Measurements from ENCODE around the gene CRTC2.

The CRTC2 gene

DNA sequence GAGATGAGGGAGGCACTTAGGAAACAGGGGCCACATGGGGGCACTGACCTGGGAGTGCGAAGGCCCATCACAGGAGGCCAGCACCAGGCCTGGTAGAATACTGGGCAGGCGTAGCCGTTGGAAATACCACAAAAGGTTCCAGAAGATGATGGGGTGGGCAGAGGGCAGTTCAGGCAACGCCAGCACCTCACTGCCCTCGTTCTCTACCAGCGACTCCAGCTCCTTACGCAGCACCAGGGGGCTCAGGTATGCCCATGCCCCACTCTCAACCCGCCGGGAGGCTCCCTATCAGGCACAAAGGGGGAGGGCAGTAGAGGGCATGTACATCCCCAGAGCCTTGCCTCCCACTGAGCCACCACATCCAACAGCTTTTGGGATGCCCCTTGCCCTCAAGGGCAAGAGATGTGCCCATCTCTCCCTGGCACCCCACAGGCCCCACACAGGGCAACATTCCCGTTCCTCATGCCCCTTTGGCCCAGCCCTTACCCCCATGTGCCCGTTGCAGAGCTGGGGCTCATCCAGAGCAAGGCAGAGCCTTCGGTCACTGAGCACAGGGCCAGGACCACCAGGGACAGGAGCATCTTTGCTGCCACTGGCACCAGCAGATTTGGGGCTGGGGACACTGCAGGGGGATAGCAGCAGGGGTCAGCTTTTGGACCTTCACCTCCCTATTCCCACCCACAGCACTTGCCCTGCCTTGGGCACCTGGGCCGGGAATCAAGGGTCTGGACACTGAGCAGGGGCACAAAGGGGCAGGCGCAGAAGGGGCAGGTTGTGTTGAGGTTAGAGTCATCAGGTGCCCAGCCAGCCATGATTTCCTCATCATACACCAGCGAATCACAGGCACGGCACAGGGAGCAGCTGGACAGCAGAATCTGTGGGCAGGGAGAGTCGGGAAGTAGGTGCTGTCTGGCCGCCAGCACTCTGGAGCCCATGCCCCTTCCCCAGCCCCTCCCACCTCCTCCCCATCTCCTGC, 26.0 kb downstream of the CRTC2 start:
- H3K4me3 ChIP-seq (ENCODE audit: low read depth in 1 of 2, low read length in 2 of 2): no peak overlapping the region
- H3K4me1 ChIP-seq (ENCODE audit: insufficient read depth, low read length): no peaks in the 10 kb centered on the region
- peaks cover 68% of the 10 kb centered on the region for H3K36me3 ChIP-seq (ENCODE audit: insufficient read depth, low read length)
- H3K79me2 ChIP-seq (ENCODE audit: insufficient read depth, low read length): no peaks in the 10 kb centered on the region
- no peaks in the 10 kb centered on the region for H3K27me3 ChIP-seq (ENCODE audit: insufficient read depth, low read length, poor library complexity)
- H3K27ac ChIP-seq (ENCODE audit: low read length): no peak overlapping the region
- H3K9ac ChIP-seq (ENCODE audit: low read depth, low read length): no peak overlapping the region
- TF ChIP-seq, protein P1, sequence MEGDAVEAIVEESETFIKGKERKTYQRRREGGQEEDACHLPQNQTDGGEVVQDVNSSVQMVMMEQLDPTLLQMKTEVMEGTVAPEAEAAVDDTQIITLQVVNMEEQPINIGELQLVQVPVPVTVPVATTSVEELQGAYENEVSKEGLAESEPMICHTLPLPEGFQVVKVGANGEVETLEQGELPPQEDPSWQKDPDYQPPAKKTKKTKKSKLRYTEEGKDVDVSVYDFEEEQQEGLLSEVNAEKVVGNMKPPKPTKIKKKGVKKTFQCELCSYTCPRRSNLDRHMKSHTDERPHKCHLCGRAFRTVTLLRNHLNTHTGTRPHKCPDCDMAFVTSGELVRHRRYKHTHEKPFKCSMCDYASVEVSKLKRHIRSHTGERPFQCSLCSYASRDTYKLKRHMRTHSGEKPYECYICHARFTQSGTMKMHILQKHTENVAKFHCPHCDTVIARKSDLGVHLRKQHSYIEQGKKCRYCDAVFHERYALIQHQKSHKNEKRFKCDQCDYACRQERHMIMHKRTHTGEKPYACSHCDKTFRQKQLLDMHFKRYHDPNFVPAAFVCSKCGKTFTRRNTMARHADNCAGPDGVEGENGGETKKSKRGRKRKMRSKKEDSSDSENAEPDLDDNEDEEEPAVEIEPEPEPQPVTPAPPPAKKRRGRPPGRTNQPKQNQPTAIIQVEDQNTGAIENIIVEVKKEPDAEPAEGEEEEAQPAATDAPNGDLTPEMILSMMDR (IDR thresholded peaks at IDR 0.05; ENCODE audit: borderline replicate concordance, extremely low read depth, low read length, poor library complexity, severe bottlenecking): no peak
- no peak for TF ChIP-seq EZH2 (IDR thresholded peaks at IDR 0.05; ENCODE audit: borderline replicate concordance, low read depth, low read length, severe bottlenecking)
- no peaks in the 10 kb centered on the region for H4K20me1 ChIP-seq (ENCODE audit: insufficient read depth, low read length)
- no peaks in the 10 kb centered on the region for H3K9me3 ChIP-seq (ENCODE audit: insufficient read depth, low read length, severe bottlenecking)
- no peak overlapping the region for H3K4me2 ChIP-seq (ENCODE audit: insufficient read depth, low read length)
- ATAC-seq (ENCODE audit: insufficient read depth, low read depth): no peak
- H2AFZ ChIP-seq (ENCODE audit: low read depth, low read length): no peak overlapping the region
- DNase-seq: no peak

DNA sequence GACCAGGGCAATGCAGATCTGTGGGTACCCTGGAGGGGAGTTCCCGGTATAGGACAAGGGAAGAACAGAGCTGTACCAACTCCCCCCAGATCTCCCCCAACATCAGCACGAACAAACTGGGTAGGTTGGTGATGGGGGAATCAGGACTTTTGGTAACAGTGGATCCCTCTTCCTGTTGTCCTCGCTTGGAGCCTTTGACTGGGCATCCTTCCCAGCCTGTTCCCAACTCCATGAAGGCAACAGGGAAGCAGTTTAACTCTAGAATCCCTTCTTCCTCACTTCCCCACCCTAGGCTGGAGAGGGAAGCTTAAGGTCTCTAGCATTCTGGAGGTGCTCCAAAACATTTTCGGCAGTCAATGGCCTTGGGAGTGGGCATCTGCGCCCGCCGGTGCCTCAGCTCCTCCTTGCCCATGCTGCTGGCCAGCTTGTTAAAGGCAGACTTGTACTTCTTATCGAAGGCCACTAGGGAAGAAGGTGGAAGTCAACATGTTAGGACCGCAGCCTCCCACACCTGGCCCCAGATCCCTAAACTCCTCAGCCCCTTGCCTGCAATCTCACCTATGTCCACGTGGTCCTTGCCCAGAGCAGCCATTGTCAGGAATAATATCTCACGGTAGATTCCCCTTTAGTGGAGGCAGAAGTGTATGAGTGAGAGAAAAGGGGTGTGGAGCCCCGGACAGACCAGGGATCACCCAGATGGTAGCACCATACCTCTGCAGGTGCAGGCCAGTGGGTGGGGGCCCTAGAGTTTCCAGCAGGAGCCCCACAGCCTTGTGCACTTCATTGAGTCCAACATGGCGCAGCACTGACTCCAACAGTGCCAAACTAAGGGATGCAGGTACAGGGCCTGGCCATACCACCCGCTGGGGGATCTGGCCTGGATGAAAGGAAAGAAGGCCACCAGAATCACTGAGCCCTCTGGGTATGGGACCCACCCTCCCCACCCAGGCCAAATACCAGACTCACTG, 28.1 kb downstream of the CRTC2 start:
- no peak; the same call in 2 of the 3 replicates for ATAC-seq (ENCODE audit: insufficient read depth, low read depth)
- TF ChIP-seq, protein P1 (IDR thresholded peaks at IDR 0.05; ENCODE audit: borderline replicate concordance, extremely low read depth, low read length, poor library complexity, severe bottlenecking): no peak
- no peak for TF ChIP-seq EZH2 (IDR thresholded peaks at IDR 0.05; ENCODE audit: borderline replicate concordance, low read depth, low read length, severe bottlenecking)
- Histone ChIP-seq H3K36me3 (ENCODE audit: insufficient read depth, low read length) (peaks cover 47% of the 10 kb centered on the region), H3K27ac (ENCODE audit: low read length) (no peak overlapping the region), H3K4me1 (ENCODE audit: insufficient read depth, low read length) (no peaks in the 10 kb centered on the region), H3K9ac (ENCODE audit: low read depth, low read length) (no peak overlapping the region), H3K79me2 (ENCODE audit: insufficient read depth, low read length) (no peaks in the 10 kb centered on the region), H2AFZ (ENCODE audit: low read depth, low read length) (no peak overlapping the region), H4K20me1 (ENCODE audit: insufficient read depth, low read length) (no peaks in the 10 kb centered on the region), H3K27me3 (ENCODE audit: insufficient read depth, low read length, poor library complexity) (no peaks in the 10 kb centered on the region), H3K4me3 (ENCODE audit: low read depth in 1 of 2, low read length in 2 of 2) (no peak overlapping the region), H3K9me3 (ENCODE audit: insufficient read depth, low read length, severe bottlenecking) (no peaks in the 10 kb centered on the region), H3K4me2 (ENCODE audit: insufficient read depth, low read length) (no peak overlapping the region)
- DNase-seq: no peak

DNA sequence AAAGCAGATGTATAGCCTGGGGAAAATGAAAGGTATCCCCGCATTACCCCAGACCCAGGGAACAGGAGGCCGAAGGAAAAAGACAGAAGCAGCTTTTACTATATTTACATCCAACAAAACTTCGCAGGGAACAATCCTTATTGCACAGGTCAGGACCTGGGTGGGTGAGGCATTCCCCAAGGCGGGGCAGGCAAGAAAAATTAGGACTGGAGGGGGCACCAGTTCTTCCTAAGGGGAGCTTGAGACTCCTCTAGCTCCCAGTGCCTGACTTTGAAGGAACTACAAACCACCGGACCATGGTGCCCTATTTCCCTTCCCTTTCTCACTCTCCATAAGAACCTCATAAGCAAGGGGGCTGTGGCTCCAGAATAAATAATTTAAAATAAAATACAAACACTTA, 29.0 kb downstream of the CRTC2 start:
- Histone ChIP-seq H3K27ac (ENCODE audit: low read length) (no peak overlapping the region), H3K4me2 (ENCODE audit: insufficient read depth, low read length) (no peak overlapping the region), H3K9me3 (ENCODE audit: insufficient read depth, low read length, severe bottlenecking) (no peaks in the 10 kb centered on the region), H4K20me1 (ENCODE audit: insufficient read depth, low read length) (no peaks in the 10 kb centered on the region), H3K4me3 (ENCODE audit: low read depth in 1 of 2, low read length in 2 of 2) (no peak overlapping the region), H3K27me3 (ENCODE audit: insufficient read depth, low read length, poor library complexity) (no peaks in the 10 kb centered on the region), H3K79me2 (ENCODE audit: insufficient read depth, low read length) (0 out of 2 replicates have a peak, but pooled peaks cover 2% of the 10 kb centered on the region), H3K9ac (ENCODE audit: low read depth, low read length) (no peak overlapping the region), H2AFZ (ENCODE audit: low read depth, low read length) (no peak overlapping the region), H3K4me1 (ENCODE audit: insufficient read depth, low read length) (peaks cover 2% of the 10 kb centered on the region), H3K36me3 (ENCODE audit: insufficient read depth, low read length) (peaks cover 41% of the 10 kb centered on the region)
- DNase-seq: no peak
- ATAC-seq (ENCODE audit: insufficient read depth, low read depth): no peak
- TF ChIP-seq, protein P1 (IDR thresholded peaks at IDR 0.05; ENCODE audit: borderline replicate concordance, extremely low read depth, low read length, poor library complexity, severe bottlenecking): no peak
- TF ChIP-seq EZH2 (IDR thresholded peaks at IDR 0.05; ENCODE audit: borderline replicate concordance, low read depth, low read length, severe bottlenecking): no peak
